GM12878 (cell line): ENCODE results near the gene XPNPEP2. TPM values are rescaled to one million over a fixed set of nuclear protein-coding genes. Genes with fewer than 3 reads are reported as not detected.

Experiments
- E4F1 ChIP-seq: fragments of 450-650 bp; IDR thresholded peaks from 2 replicates; pipeline ENCODE4 v1.6.1; 2018; ENCODE audit warnings: borderline replicate concordance, mild to moderate bottlenecking; ENCODE audit not compliant: partially characterized antibody
- EZH2 ChIP-seq: IDR thresholded peaks from 2 replicates; pipeline ENCODE4 v1.6.1; 2012; ENCODE audit warnings: low read depth, mild to moderate bottlenecking, control low read depth, inconsistent platforms, low read length, borderline replicate concordance; ENCODE audit not compliant: control insufficient read depth
- KDM1A ChIP-seq: fragments of 200-600 bp; sonication (generic); IDR thresholded peaks from 2 replicates; pipeline ENCODE4 v1.6.1; 2016; ENCODE audit warnings: borderline replicate concordance
- MYB ChIP-seq: fragments of 150-350 bp; IDR thresholded peaks from 2 replicates; pipeline ENCODE4 v1.6.1; 2014; ENCODE audit warnings: mild to moderate bottlenecking, low read depth, low read length, borderline replicate concordance
- NFXL1 ChIP-seq: fragments of 450-650 bp; IDR thresholded peaks from 2 replicates; pipeline ENCODE4 v1.6.1; 2017; ENCODE audit warnings: antibody characterized with exemption, mild to moderate bottlenecking, borderline replicate concordance
- RCOR1 ChIP-seq: conservative IDR thresholded peaks from 2 replicates; pipeline ENCODE4 v1.6.1; 2012; ENCODE audit warnings: low read depth, low read length, improper control_type of control experiment
- SMAD5 ChIP-seq: IDR thresholded peaks from 2 replicates; pipeline ENCODE4 v1.6.1; 2016; ENCODE audit warnings: antibody characterized with exemption, low read depth
- SRF ChIP-seq, 2 experiments: IDR thresholded peaks; 2 replicates each; pipeline ENCODE4 v1.6.1; 2011; ENCODE audit warnings: low read depth in 2 of 2, low read length in 2 of 2, mild to moderate bottlenecking in 1 of 2, moderate library complexity in 1 of 2
- ZBTB40 ChIP-seq: fragments of 450-650 bp; IDR thresholded peaks from 2 replicates; pipeline ENCODE4 v1.6.1; 2016; ENCODE audit warnings: mild to moderate bottlenecking, moderate library complexity, borderline replicate concordance
- polyA plus RNA-seq, 11 experiments: library from polyadenylated mRNA; depleted of rRNA in 4 of 11; unstranded in 6 of 11; stranded (reverse) in 5 of 11; fragments of >200 nt; fragmentation: Nextera tagmentation in 4 of 11; fragmentation: Illumina TruSeq in 1 of 11; extraction: Ambion mirVana in 4 of 11; extraction: Trizol in 1 of 11; gene quantifications; 1 replicate in 1 of 11; 2 replicates in 10 of 11; pipeline versions ENCODE4 v1.2.1 to v1.2.3, GENCODE V29; 2011 to 2016; ENCODE audit warnings: inconsistent platforms in 2 of 11, missing spikeins in 2 of 11, low read depth in 1 of 11
- total RNA-seq, 4 experiments: library from RNA; depleted of rRNA in 3 of 4; stranded (reverse); fragments of >200 nt in 3 of 4; fragmentation: Illumina TruSeq in 1 of 4; extraction: Trizol in 1 of 4; gene quantifications; 2 replicates each; pipeline versions ENCODE4 v1.2.1 to v1.2.3, GENCODE V29; 2013 to 2021

XPNPEP2 gene
- total and polyA plus RNA-seq, 10 of the 15 experiments (the other 5 are each of a cell fraction or from before 2014, with no cell fraction given): 0.04 to 0.37 (median 0.15) TPM

DNA sequence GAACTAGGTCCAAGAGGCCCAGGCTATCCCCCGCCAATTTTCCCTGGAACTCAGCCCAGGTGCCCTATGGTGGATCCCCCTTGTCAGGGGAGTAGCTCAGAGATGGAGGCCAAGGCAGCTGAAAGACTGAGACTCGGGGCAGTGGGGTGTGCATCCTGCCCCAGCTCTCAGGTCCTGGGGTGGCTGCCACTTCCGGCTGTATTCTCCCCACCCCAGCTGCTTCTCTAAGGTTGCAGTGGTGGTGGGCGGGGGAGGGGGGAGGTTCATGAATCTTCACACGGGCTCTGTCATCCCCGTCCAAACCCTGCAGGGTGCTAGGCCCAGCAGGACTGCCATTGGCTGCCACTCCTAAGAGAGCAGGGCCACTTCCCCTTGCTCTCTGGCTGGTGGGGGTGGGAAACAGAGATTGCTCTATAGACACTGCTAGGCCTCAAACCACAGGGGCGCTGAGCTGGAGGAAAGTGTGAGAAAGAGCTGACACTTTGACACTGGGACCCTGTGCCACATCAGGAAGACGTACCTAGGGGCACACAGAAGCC lies 42.4 kb downstream of the XPNPEP2 start (continued):
- TF ChIP-seq E4F1: no peak
- TF ChIP-seq EZH2: no peak
- no peak; the same call in 1 of the 2 replicates for TF ChIP-seq ZBTB40
- no peak for TF ChIP-seq RCOR1
- TF ChIP-seq SMAD5: no peak; the same call in 1 of the 2 replicates
- TF ChIP-seq SRF (IDR thresholded peaks at IDR 0.05; ENCODE audit: low read depth in 2 of 2, low read length in 2 of 2): no peak
- TF ChIP-seq KDM1A: no peak
- no peak for TF ChIP-seq NFXL1
- TF ChIP-seq MYB: no peak
